ENCODE measurements around the gene SPINK6.

The SPINK6 gene

GRCh38 chr5:148202531-148203203 is at the start of gene SPINK6:
SPINK6 (plus strand) TSS chr5:148203042; CDS start chr5:148203097, 55 bp downstream.
- DNase-seq = no peak

GRCh38 chr5:148156609-148157008 is 46.2 kb upstream of the SPINK6 start:
- DNase-seq = no peak

- no peak for DNase-seq
These were observed 40.8 kb upstream of the SPINK6 start for GRCh38 chr5:148162038-148162437.

- no peak for DNase-seq
These were observed 39.5 kb upstream of the SPINK6 start for GRCh38 chr5:148163345-148163744.

- no peak for DNase-seq
These were observed 36.1 kb upstream of the SPINK6 start for GRCh38 chr5:148166550-148167283.

GRCh38 chr5:148168246-148168645 is 34.6 kb upstream of the SPINK6 start, which contains the start of gene SPINK14:
SPINK14 (plus strand) TSS chr5:148168546; CDS start chr5:148169733, 1,187 bp downstream.
- DNase-seq = no peak

GRCh38 chr5:148172377-148172776 is 30.5 kb upstream of the SPINK6 start:
- no peak for DNase-seq

GRCh38 chr5:148176480-148176879 is 26.4 kb upstream of the SPINK6 start:
- no peak for DNase-seq

GRCh38 chr5:148177207-148177606 is 25.6 kb upstream of the SPINK6 start:
- no peak for DNase-seq

- DNase-seq = peak; percentile 37
These were observed 23.5 kb upstream of the SPINK6 start for GRCh38 chr5:148179234-148179824.

GRCh38 chr5:148186248-148187003 is 16.4 kb upstream of the SPINK6 start:
- DNase-seq = no peak

- DNase-seq = no peak
These were observed 11.8 kb upstream of the SPINK6 start for GRCh38 chr5:148191010-148191409.

GRCh38 chr5:148193202-148193601 is 9.6 kb upstream of the SPINK6 start:
- no peak for DNase-seq

GRCh38 chr5:148201151-148201550 is 1.7 kb upstream of the SPINK6 start:
- DNase-seq = no peak

GRCh38 chr5:148205044-148205806 is 2.4 kb downstream of the SPINK6 start:
- no peak for DNase-seq

GRCh38 chr5:148205865-148206264 is 3.0 kb downstream of the SPINK6 start:
- no peak for DNase-seq

GRCh38 chr5:148206620-148207019 is 3.8 kb downstream of the SPINK6 start:
- DNase-seq = no peak

GRCh38 chr5:148208226-148208625 is 5.4 kb downstream of the SPINK6 start:
- no peak for DNase-seq

GRCh38 chr5:148209151-148209770 is 6.4 kb downstream of the SPINK6 start:
- DNase-seq = peak; percentile 69

- no peak for DNase-seq
These were observed 11.9 kb downstream of the SPINK6 start for GRCh38 chr5:148214665-148215185.

- DNase-seq = no peak
These were observed 18.7 kb downstream of the SPINK6 start for GRCh38 chr5:148221508-148221907.
